CD4-positive, alpha-beta memory T cell (primary cell): ENCODE measurements around the gene SPHK2. TPM values are rescaled to one million over a fixed set of nuclear protein-coding genes. Genes with fewer than 3 reads are reported as not detected.
"Not testable (repeated sequence)": the region's sequence is repeated elsewhere in the genome, so short reads cannot be mapped to it uniquely, and the experiment has no call there.

Source experiments
- CTCF ChIA-PET: fragments of 350-600 bp; sonication (Branson Sonifier 250); formaldehyde crosslinking; loops from one replicate; lab custom pipeline; 2021; ENCODE audit warnings: inconsistent platforms; ENCODE audit not compliant: partially characterized antibody; lab: Charles Lee
- POLR2A ChIA-PET: fragments of 350-600 bp; sonication (Branson Sonifier 250); formaldehyde crosslinking; loops from one replicate; lab custom pipeline; 2021; ENCODE audit not compliant: partially characterized antibody; lab: Charles Lee
- DNase-seq, 5 donors: peaks; one replicate each; pipeline versions ENCODE4 v3.0.0 to v3.0.0-alpha.2; 2020 to 2022; ENCODE audit warnings: mixed read lengths in 1 of 5
- H3K27ac ChIP-seq: one replicate; pipeline ENCODE4 v1.7.0; 2013; ENCODE audit warnings: low read depth, low read length
- H3K27me3 ChIP-seq: 2 replicates; pipeline ENCODE4 v1.7.0; 2013; ENCODE audit warnings: mild to moderate bottlenecking, low read length, moderate library complexity; ENCODE audit not compliant: insufficient read depth
- H3K36me3 ChIP-seq: 2 replicates; pipeline ENCODE4 v1.7.0; 2013; ENCODE audit warnings: mild to moderate bottlenecking, low read length, moderate library complexity; ENCODE audit not compliant: insufficient read depth
- H3K4me1 ChIP-seq: 2 replicates; pipeline ENCODE4 v1.7.0; 2013; ENCODE audit warnings: mild to moderate bottlenecking, low read length, moderate library complexity; ENCODE audit not compliant: insufficient read depth
- H3K4me3 ChIP-seq, 2 donors: one replicate each; pipeline ENCODE4 v1.7.0; 2013; ENCODE audit warnings: low read length in 2 of 2, mild to moderate bottlenecking in 1 of 2
- H3K9me3 ChIP-seq, 2 donors: one replicate each; pipeline ENCODE4 v1.7.0; 2013; ENCODE audit warnings: low read length in 2 of 2, control low read depth in 1 of 2; ENCODE audit not compliant: control insufficient read depth in 1 of 2
- H3K27ac Mint-ChIP-seq, 7 donors: one replicate each; pipeline ENCODE4 v1.8.0; 2020 to 2021; ENCODE audit warnings: mixed read lengths in 7 of 7, mild to moderate bottlenecking in 6 of 7, inconsistent platforms in 3 of 7, moderate library complexity in 3 of 7
- H3K27me3 Mint-ChIP-seq, 2 donors: one replicate each; pipeline ENCODE4 v1.8.0; 2020 to 2021; ENCODE audit warnings: mixed read lengths in 2 of 2
- H3K36me3 Mint-ChIP-seq, 2 donors: one replicate each; pipeline ENCODE4 v1.8.0; 2020 to 2021; ENCODE audit warnings: mixed read lengths in 2 of 2, inconsistent platforms in 1 of 2, mild to moderate bottlenecking in 1 of 2
- H3K4me1 Mint-ChIP-seq, 4 donors: one replicate each; pipeline ENCODE4 v1.8.0; 2020 to 2021; ENCODE audit warnings: mixed read lengths in 4 of 4, mild to moderate bottlenecking in 1 of 4
- H3K4me3 Mint-ChIP-seq, 8 donors: one replicate each; pipeline ENCODE4 v1.8.0; 2020 to 2021; ENCODE audit warnings: mixed read lengths in 8 of 8, mild to moderate bottlenecking in 7 of 8, moderate library complexity in 6 of 8, inconsistent platforms in 3 of 8
- H3K9me3 Mint-ChIP-seq, 8 donors: one replicate each; pipeline ENCODE4 v1.8.0; 2020 to 2021; ENCODE audit warnings: mixed read lengths in 8 of 8, mild to moderate bottlenecking in 5 of 8, inconsistent platforms in 3 of 8, moderate library complexity in 1 of 8
- intact Hi-C: fragments of 100-400 bp; cut with micrococcal nuclease; formaldehyde crosslinking; loops from one replicate; pipeline ENCODE4 v1.15.1; 2023
- polyA plus RNA-seq, 2 donors: library from polyadenylated mRNA; unstranded; fragments of 300-500 nt; fragmentation: Illumina TruSeq; gene quantifications; one replicate each; pipeline ENCODE4 v1.2.3, GENCODE V29; 2021
- total RNA-seq, 2 experiments: library from RNA; stranded (reverse); gene quantifications; one replicate each; pipeline ENCODE4 v1.2.3, GENCODE V29; 2021

The SPHK2 gene
- total RNA-seq (10 to 100 TPM; 25.0 to 29.1 TPM), polyA plus RNA-seq (1 to 10 TPM; 6.0 to 8.4 TPM)

- H3K4me3 ChIP-seq: peak within 1 kb of the TSS; percentile 76 to 81
These were observed at the start of gene SPHK2, which contains the start of gene RPL18 for GRCh38 chr19:48618916-48619691. TSS of gene SPHK2 (plus strand) at chr19:48619506. CDS start at chr19:48620515, 1,009 bp downstream. TSS of gene RPL18 (minus strand) at chr19:48619178. CDS start at chr19:48619143, 35 bp downstream.

GRCh38 chr19:48569814-48570213, 49.5 kb upstream of the SPHK2 start:
- DNase-seq: no peak
- Histone ChIP-seq H3K4me3 (no peak overlapping the region), H3K4me1 (peaks cover 5% of the 10 kb centered on the region), H3K9me3 (no peaks in the 10 kb centered on the region), H3K36me3 (no peaks in the 10 kb centered on the region), H3K27me3 (no peaks in the 10 kb centered on the region), H3K27ac (no peak overlapping the region)
- Mint-ChIP-seq H3K4me1 (peaks cover 0 to 4% (median 0%) of the 10 kb centered on the region in 4 donors), H3K4me3 (no peak overlapping the region), H3K9me3 (no peaks in the 10 kb centered on the region), H3K36me3 (no peaks in the 10 kb centered on the region), H3K27ac (no peak overlapping the region), H3K27me3 (peaks cover 0 to 1% of the 10 kb centered on the region in 2 donors)
- CTCF ChIA-PET: no interaction called here
- intact Hi-C loops: no loop called here
- POLR2A ChIA-PET: no interaction called here

More at GRCh38 chr19:48618916-48619691, at the start of gene SPHK2, which contains the start of gene RPL18:
- DNase-seq: peak; percentile 94 to 97 (median 96)
- H3K4me1 ChIP-seq: peaks cover 50% of the 10 kb centered on the region
- Mint-ChIP-seq H3K36me3 (peaks cover 27 to 67% of the 10 kb centered on the region in 2 donors), H3K27me3 (no peaks in the 10 kb centered on the region), H3K27ac (peak within 1 kb of the TSS; percentile 97 to 99 (median 98)), H3K4me1 (peaks cover 27 to 74% (median 49%) of the 10 kb centered on the region in 4 donors), H3K9me3 (peaks cover 0 to 2% (median 0%) of the 10 kb centered on the region in 8 donors), H3K4me3 (peak within 1 kb of the TSS; percentile 95 to 98 (median 96))
- intact Hi-C loops: loop anchor here (1.0 to 5.0 kb wide), 7 partner anchors 18 to 466 kb away; partner anchors contain the start of genes CA11, CYTH2, DBP and GYS1
- POLR2A ChIA-PET: interaction anchor here (0.6 to 5.6 kb wide), 41 partner anchors 10 to 1345 kb away, joined by 3 to 70 read pairs (median 4); partner anchors contain the start of genes CA11, DBP, GYS1 and KDELR1
- peaks cover 35% of the 10 kb centered on the region for H3K36me3 ChIP-seq
- CTCF ChIA-PET: interaction anchor here (1.0 to 1.5 kb wide), 5 partner anchors 10 to 130 kb away, joined by 3 to 5 read pairs (median 4); no protein-coding TSS in a partner anchor
- H3K9me3 ChIP-seq: no peaks in the 10 kb centered on the region
- H3K27me3 ChIP-seq: no peaks in the 10 kb centered on the region
- H3K27ac ChIP-seq: peak within 1 kb of the TSS; percentile 88

- Histone ChIP-seq H3K4me1 (peaks cover 5% of the 10 kb centered on the region), H3K27ac (no peak overlapping the region), H3K36me3 (no peaks in the 10 kb centered on the region), H3K27me3 (no peaks in the 10 kb centered on the region), H3K9me3 (no peaks in the 10 kb centered on the region), H3K4me3 (no peak overlapping the region)
- peak overlapping the region in 3 of 7 donors; percentile 42 to 77 (median 50) for H3K27ac Mint-ChIP-seq
- no peak overlapping the region for H3K4me3 Mint-ChIP-seq
- H3K4me1 Mint-ChIP-seq: peaks cover 0 to 4% (median 0%) of the 10 kb centered on the region in 4 donors
- DNase-seq: no peak
- no peaks in the 10 kb centered on the region for H3K9me3 Mint-ChIP-seq
- ChIA-PET POLR2A (no interaction called here), CTCF (interaction anchor here (1.1 kb wide), 1 partner anchor 17 kb away, joined by 3 read pairs; no protein-coding TSS in a partner anchor)
- intact Hi-C loops: no loop called here
- H3K36me3 Mint-ChIP-seq: no peaks in the 10 kb centered on the region
- peaks cover 0 to 1% of the 10 kb centered on the region in 2 donors for H3K27me3 Mint-ChIP-seq
These were observed 47.7 kb upstream of the SPHK2 start for GRCh38 chr19:48571378-48572162.

DNA sequence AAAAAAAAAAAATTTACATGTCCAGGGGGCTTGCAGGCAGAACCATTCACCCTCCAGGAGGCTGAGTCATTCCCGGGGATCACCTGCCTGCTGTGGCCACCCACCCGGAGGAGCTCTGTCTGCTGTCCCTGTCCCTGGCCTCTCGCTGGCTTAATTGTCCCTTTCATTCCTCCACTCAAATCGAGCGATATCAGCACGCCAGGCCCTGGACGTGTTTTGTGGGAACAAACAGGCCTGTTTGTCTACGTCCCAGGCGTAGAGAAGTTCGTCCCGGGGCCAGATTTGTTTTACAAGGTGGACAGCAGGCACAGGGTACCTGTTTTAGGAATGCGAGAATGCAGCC, 46.2 kb upstream of the SPHK2 start:
- DNase-seq: no peak
- CTCF ChIA-PET: interaction anchor here (1.3 kb wide), 1 partner anchor 67 kb away, joined by 3 read pairs; no protein-coding TSS in a partner anchor
- no peaks in the 10 kb centered on the region for H3K27me3 ChIP-seq
- H3K9me3 ChIP-seq: no peaks in the 10 kb centered on the region
- POLR2A ChIA-PET: no interaction called here
- peaks cover 5% of the 10 kb centered on the region for H3K4me1 ChIP-seq
- Mint-ChIP-seq H3K4me1 (peaks cover 0 to 4% (median 0%) of the 10 kb centered on the region in 4 donors), H3K36me3 (no peaks in the 10 kb centered on the region), H3K9me3 (no peaks in the 10 kb centered on the region), H3K27me3 (peaks cover 0 to 1% of the 10 kb centered on the region in 2 donors), H3K4me3 (no peak overlapping the region), H3K27ac (no peak overlapping the region)
- intact Hi-C loops: no loop called here
- no peaks in the 10 kb centered on the region for H3K36me3 ChIP-seq
- H3K4me3 ChIP-seq: no peak overlapping the region
- no peak overlapping the region for H3K27ac ChIP-seq

DNA sequence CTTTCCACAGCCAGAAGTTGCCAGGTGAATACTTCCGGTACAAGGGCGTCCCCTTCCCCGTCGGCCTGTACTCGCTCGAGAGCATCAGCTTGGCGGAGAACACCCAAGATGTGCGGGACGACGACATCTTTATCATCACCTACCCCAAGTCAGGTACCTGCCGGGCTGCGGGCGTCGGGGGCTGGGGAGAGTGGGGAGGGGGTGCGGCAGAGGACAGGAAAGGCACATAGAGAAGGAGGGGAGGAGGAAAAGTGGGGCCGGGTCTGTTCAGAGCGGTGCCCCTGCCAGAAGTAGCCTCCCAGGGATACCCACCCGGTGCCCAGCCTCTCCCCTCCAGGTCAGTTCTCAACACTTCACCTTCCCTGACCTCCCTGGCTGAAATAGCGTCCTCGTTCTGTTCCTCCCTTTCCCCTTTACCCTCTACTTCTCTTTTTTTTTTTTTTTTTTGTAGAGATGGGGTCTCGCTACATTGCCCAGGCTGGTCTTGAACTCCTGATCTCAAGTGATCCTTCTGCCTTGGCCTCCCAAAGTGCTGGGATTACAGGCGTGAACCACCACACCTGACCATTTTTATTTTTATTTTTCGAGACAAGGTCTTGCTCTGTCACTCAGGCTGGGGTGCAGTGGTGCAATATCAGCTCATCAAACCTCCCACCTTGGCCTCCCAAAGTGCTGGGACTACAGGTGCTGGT, 43.2 kb upstream of the SPHK2 start:
- ChIA-PET CTCF (no interaction called here), POLR2A (no interaction called here)
- no peak overlapping the region for H3K27ac Mint-ChIP-seq
- no peaks in the 10 kb centered on the region for H3K27me3 ChIP-seq
- no peaks in the 10 kb centered on the region for H3K9me3 Mint-ChIP-seq
- H3K36me3 ChIP-seq: no peaks in the 10 kb centered on the region
- H3K36me3 Mint-ChIP-seq: no peaks in the 10 kb centered on the region
- no peak overlapping the region for H3K27ac ChIP-seq
- H3K4me3 Mint-ChIP-seq: no peak overlapping the region
- no peaks in the 10 kb centered on the region for H3K27me3 Mint-ChIP-seq
- peaks cover 5% of the 10 kb centered on the region for H3K4me1 ChIP-seq
- no peaks in the 10 kb centered on the region for H3K9me3 ChIP-seq
- H3K4me1 Mint-ChIP-seq: peaks cover 0 to 4% (median 0%) of the 10 kb centered on the region in 4 donors
- intact Hi-C loops: no loop called here
- H3K4me3 ChIP-seq: no peak overlapping the region
- DNase-seq: no peak

DNA sequence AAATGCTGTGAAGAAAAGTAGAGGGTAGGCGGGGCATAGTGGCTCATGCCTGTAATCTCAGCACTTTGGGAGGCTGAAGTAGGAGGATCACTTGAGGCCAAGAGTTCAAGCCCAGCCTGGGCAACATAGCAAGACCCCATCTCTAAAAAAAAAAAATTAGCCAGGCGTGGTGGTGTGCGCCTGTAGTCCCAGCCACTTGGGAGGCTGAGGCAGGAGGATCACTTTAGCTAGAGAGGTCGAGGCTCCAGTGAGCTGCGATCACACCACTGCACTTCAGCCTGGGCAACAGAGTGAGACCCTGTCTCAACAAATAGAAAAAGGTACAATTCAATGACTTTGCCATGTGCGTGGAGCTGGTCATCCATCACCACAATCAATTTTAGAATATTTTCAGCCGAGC, 41.4 kb upstream of the SPHK2 start:
- H3K27me3 Mint-ChIP-seq, H3K4me1 Mint-ChIP-seq, H3K36me3 Mint-ChIP-seq, H3K9me3 ChIP-seq, H3K4me3 Mint-ChIP-seq, H3K27ac ChIP-seq, H3K4me3 ChIP-seq, H3K27ac Mint-ChIP-seq, DNase-seq, H3K27me3 ChIP-seq, H3K36me3 ChIP-seq, POLR2A ChIA-PET, intact Hi-C loops, H3K4me1 ChIP-seq, H3K9me3 Mint-ChIP-seq: not testable (repeated sequence)
- CTCF ChIA-PET: interaction anchor here (0.6 to 3.6 kb wide), 2 partner anchors 11 to 72 kb away, joined by 4 to 14 read pairs; no protein-coding TSS in a partner anchor
